Fibroblast of peridontal ligament (primary cell): ENCODE data around the gene CYP19A1.

Source experiments
- DNase-seq: peaks from one replicate; pipeline ENCODE4 v3.0.0-alpha.2; 2010; ENCODE audit errors: extremely low read depth

The CYP19A1 gene

DNA sequence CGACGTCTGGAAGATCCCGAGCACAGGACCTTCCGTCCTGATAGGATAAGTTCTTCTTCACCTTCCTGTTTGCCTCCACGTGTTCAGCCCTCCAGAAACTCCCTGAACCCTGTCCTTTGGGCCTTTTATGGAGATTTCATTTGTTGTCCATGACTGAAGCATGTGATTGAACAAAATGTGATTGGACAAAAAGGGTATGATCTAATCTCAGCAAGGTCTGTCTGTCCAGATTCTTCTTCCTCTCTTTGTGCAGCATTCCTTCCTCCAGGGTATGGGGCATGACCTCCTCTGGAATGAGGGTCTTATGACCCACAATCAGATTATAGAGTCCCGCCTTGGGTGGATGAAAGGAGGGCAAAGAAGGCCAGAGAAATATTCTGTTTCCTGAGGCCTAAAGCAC lies at the start of gene CYP19A1:
Gene CYP19A1 (minus strand): TSS at position 101 of the 400 bp plus-strand sequence. CDS start 95,684 bp downstream, outside the sequence.
- DNase-seq, result no peak

DNA sequence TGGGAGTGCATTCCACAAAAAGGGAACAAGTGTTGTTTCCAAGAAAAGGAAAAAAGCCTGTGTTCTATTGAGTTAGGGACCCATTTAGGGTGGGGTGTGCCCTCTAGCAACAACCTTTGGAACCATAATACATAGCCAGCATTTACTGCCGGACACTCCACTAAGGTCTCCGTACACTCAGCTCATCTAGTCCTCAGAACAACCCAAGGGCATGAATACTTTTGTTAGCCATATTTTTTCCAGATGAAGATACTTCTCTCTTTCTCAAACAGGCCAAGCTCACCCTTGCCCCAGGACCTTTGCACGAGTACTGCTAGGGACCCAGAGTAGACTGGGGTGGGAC lies 49.3 kb upstream of the CYP19A1 start:
- DNase-seq, result no peak

DNA sequence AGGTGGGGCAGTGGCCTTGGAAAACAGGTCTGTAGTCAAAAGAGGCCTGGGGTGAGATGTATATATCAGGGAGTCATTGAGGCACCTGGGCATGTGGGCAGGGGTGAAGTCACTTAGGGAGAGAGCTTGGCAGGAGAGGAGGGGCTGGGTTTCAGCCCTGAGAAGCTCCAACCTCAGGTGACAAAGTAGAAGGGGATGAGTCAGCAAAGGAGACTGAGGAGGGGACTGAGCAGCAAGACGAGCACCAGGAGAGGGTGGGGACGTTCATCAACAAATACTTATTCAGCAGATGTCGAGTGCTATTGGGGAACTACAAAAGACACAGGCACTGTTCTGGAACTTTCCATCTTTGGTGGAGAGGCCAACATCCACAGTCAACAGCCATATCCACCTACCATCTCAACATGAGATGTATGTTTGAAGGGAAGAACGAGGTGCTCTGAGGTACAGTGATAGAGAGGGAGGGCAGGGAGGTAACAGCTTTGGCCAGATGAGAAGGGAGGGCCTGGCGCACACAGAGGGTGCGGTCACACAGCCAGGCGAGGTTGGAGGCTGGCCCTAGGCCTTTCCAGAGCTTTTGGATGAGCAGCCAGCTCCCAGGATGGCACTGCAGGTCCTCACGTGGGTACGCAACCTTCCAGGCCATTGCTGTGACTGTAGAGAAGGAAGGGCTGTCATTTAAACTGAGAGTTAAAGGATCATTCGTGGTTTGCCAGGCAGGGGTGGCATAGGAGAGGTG lies 48.7 kb upstream of the CYP19A1 start:
- DNase-seq, result no peak

- DNase-seq, result no peak
Observed at GRCh38 chr15:51386486-51386885, 48.1 kb upstream of the CYP19A1 start.

GRCh38 chr15:51386029-51386428 lies 47.6 kb upstream of the CYP19A1 start:
- no peak for DNase-seq

DNA sequence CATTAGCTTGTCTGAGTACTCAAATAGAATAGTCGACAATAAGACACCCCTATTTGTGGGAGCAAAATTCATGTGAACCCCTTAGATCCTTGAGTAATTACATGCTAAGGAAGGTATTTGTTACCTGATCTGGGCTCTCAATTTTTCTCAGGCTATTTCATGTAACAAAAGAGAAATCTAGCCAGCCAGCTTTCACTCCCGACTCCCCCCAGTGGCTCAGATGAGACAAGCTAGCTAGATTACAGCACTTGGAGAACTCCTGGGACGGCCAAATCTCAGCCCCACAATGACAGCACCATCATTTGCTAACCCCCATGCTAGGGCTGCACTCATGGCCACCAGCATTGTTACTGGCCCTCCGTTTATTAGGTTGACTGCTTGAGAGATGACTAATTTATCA lies 44.4 kb upstream of the CYP19A1 start:
- DNase-seq, result peak; percentile 66

- DNase-seq, result peak; percentile 90
Observed at GRCh38 chr15:51380999-51381806, 42.8 kb upstream of the CYP19A1 start.

DNA sequence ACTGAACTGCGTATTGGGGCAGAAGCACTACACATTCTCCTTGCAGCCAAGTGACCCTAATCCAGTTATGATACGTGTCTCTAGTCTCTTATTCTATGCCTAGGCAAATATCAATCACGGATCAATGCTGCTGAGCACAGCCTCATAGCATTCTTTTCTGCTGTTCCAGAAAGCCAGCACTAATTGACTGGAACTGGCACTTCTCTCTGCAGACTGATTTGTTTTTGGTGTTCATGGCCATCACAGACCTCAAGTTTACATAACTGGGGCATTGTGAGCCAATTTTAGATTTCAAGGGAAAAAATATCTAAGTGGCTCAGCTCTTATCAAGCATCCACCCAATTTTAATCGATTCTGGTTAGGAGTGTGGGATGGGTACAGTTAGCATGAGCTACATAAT lies 41.0 kb upstream of the CYP19A1 start:
- peak; percentile 63 for DNase-seq

- DNase-seq, result no peak
Observed at GRCh38 chr15:51378406-51378805, 40.0 kb upstream of the CYP19A1 start.

DNA sequence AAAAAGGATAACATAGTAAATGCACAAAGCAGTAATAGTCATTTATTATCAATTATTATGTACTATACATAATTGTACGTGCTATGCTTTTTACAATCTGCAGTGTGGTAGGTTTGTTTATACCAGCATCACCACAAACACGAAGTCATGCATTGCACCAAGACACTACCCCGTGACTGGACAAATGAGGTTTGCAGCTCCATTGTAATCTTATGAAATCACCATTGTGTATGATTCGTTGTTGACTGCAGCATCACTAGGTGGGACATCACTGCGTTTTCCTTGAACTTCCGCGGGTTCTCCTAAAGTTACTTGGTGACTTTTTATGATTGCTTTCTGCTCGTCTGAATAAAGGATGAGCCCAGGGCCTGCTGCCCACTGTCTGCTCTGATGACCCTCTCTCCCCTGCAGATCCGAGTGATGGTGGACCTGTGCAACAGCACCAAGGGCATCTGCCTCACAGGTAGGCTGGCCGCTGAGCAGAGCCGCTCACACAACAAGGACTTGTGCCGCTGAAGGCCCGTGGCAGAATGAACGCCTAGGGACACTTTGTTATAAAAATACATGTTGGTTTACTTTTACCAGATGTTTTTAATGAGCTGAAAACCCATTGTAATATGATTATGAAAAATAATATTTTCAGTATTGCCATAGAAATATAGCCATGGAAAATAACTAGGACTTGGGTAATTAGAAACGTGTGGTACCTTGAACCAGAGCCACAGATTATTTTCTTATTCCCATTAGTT lies 38.8 kb upstream of the CYP19A1 start:
- peak; percentile 96 for DNase-seq

GRCh38 chr15:51375966-51376640 lies 37.7 kb upstream of the CYP19A1 start:
- DNase-seq, result peak; percentile 48

DNA sequence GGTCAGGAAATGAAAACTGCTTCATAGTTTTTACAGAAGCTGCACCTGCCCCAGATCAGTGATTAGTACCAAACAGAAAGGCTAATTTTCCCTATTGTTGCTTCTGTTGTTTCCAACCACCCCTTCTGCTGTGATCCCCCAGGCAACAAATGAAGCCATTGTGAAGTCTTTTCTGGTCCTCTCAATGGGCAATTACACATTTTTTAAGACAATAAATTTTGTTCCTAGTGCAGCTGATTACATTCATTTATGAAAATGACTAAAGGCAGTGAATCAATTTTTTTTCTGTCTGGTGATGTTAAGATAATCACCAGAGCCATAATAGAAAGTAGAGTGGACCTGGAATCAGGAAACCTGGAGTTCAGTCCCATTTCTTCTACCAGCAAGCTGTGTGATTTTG lies 35.7 kb upstream of the CYP19A1 start:
- no peak for DNase-seq

DNA sequence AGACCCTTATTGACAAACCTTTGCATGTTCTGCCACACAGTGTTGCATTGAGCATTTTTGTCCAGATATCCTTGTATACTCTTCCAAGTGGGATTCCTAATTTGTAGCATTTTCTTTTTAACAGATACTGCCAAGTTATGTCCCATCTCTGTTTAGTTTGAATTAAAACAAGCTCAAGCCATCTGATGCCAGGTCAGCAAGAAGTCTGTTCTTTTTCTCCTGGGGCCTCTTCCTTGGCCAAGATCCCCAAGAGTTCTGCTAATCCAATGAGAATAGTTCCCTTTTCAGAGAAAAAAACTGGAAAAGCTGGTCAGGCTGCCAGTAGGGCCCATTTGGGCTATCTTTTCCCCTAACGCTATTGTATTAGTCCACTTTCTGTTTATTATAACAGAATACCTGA lies 32.9 kb upstream of the CYP19A1 start:
- DNase-seq, result peak; percentile 54

- DNase-seq, result no peak
Observed at GRCh38 chr15:51369451-51369761, 31.0 kb upstream of the CYP19A1 start.

- peak; percentile 91 for DNase-seq
Observed at GRCh38 chr15:51368751-51369450, 30.5 kb upstream of the CYP19A1 start.

DNA sequence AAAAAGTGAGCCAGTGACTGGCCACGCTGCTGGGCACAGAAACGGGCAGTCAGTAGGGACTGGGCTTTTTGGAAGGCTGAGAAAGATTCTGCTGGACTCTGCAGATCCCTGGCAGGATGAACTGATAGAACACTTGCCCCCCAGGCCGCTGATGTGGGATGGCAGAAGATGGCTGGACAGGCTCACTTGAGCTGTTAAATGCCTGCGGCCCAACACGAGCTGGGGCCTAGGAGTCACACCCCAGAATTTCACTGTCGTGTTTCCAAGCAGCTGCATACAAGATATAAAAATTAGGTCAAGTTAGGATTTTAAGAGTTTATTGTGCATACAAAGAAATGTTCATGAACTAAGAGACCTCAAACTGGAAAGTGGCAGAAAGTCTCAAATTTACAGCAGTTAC lies 29.9 kb upstream of the CYP19A1 start:
- DNase-seq, result no peak

GRCh38 chr15:51367322-51367976 lies 29.1 kb upstream of the CYP19A1 start:
- no peak for DNase-seq

GRCh38 chr15:51366920-51367319 lies 28.5 kb upstream of the CYP19A1 start:
- DNase-seq, result peak; percentile 54

DNA sequence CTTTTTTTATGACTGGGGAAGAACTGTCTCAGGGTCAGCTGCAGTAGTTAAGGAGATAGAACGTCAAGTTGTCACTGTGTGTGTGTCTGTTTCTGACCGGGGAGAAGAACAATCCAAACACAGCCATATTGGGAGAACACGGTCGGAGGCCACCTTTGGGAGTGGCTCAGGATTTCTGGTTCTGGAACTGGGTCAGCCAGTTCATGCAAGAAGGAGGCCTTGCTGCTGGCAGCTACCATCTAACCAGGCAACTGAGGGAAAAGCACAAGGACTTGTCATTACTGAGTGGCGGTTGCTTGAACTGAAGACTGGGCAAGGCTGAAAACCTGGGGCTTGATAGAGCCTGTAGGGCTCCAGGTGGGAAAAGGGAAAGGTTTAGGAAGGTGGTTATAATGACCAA lies 27.7 kb upstream of the CYP19A1 start:
- DNase-seq, result no peak

DNA sequence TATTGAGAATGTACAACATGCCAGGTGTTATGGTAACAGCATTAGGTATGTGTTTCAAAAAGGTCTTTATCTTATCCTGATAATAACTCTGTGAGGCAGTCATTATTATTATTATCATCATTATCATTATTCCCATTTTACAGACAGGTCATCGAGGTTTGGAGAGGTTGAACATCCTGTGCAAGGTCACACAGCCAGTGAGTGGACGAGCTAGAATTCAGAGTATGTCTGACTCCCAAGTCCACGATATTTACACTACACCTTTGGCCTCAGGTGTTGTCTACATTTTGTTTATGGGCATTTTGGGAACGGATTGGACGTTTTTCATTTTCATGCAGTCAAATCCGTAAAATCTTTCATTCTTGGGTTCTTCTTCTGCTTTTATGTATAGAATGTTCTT lies 27.0 kb upstream of the CYP19A1 start:
- no peak for DNase-seq

GRCh38 chr15:51363383-51363782 lies 25.0 kb upstream of the CYP19A1 start:
- no peak for DNase-seq
